K562 (cell line): ENCODE results near the gene SLC9A2.

Experiments used
- ARNT ChIP-seq, 2 experiments: fragments of 450-650 bp; IDR thresholded peaks; 2 replicates each; pipeline ENCODE4 v1.6.1; 2016; ENCODE audit warnings: mild to moderate bottlenecking in 1 of 2
- CBX3 ChIP-seq, 2 experiments: IDR thresholded peaks; 1 replicate in 1 of 2; 2 replicates in 1 of 2; pipeline ENCODE4 v1.6.1; 2012; ENCODE audit warnings: inconsistent platforms in 2 of 2, low read length in 2 of 2, borderline replicate concordance in 1 of 2, control low read depth in 1 of 2
- DDX20 ChIP-seq: fragments of 450-650 bp; IDR thresholded peaks from 2 replicates; pipeline ENCODE4 v1.6.1; 2016; ENCODE audit warnings: missing genetic modification characterization, low read depth, mild to moderate bottlenecking, missing compliant biosample characterization, moderate library complexity
- FOXA1 ChIP-seq: fragments of 450-650 bp; IDR thresholded peaks from 2 replicates; pipeline ENCODE4 v1.6.1; 2016; ENCODE audit warnings: mild to moderate bottlenecking, borderline replicate concordance
- FOXJ3 ChIP-seq: sonication (generic); formaldehyde crosslinking; IDR thresholded peaks from 2 replicates; pipeline ENCODE4 v1.4.0; 2020; ENCODE audit warnings: mild to moderate bottlenecking, missing genetic modification reagents
- FOXP4 ChIP-seq: sonication (generic); formaldehyde crosslinking; IDR thresholded peaks from 2 replicates; pipeline ENCODE4 v1.8.0; 2022; ENCODE audit warnings: mild to moderate bottlenecking, missing genetic modification reagents, borderline replicate concordance
- MAX ChIP-seq: sonication (generic); formaldehyde crosslinking; IDR thresholded peaks from 2 replicates; pipeline ENCODE4 v1.9.0; 2022; ENCODE audit warnings: mild to moderate bottlenecking, missing genetic modification reagents
- POLR2G ChIP-seq: fragments of 200-400 bp; formaldehyde crosslinking; IDR thresholded peaks from 2 replicates; pipeline ENCODE4 v1.6.1; 2017; ENCODE audit warnings: low read depth, mild to moderate bottlenecking, antibody characterized with exemption, low read length, moderate library complexity
- ZNF239 ChIP-seq: fragments of 250-450 bp; sonication (Bioruptor Pico); IDR thresholded peaks from 2 replicates; pipeline ENCODE4 v1.4.0; 2020; ENCODE audit warnings: mild to moderate bottlenecking
- TF ChIP-seq, protein P1 (sequence below): fragments of 250-450 bp; sonication (Bioruptor Pico); IDR thresholded peaks from 2 replicates; pipeline ENCODE4 v1.8.0; 2021; ENCODE audit warnings: borderline replicate concordance, mild to moderate bottlenecking, moderate library complexity; ENCODE audit not compliant: poor library complexity, severe bottlenecking
- TF ChIP-seq, protein P2 (sequence below), 3 experiments: IDR thresholded peaks in 2 of 3; conservative IDR thresholded peaks in 1 of 3; 2 replicates each; pipeline ENCODE4 v1.5.1; 2011 to 2012; ENCODE audit warnings: low read length in 3 of 3, mild to moderate bottlenecking in 3 of 3, control low read depth in 2 of 3, improper control_type of control experiment in 1 of 3, inconsistent platforms in 1 of 3, low read depth in 1 of 3, mixed read lengths in 1 of 3, moderate library complexity in 1 of 3; ENCODE audit not compliant: insufficient read depth in 2 of 3
- TF ChIP-seq, protein P3 (sequence below): sonication (generic); formaldehyde crosslinking; IDR thresholded peaks from 2 replicates; pipeline ENCODE4 v1.8.0; 2022; ENCODE audit warnings: missing genetic modification reagents, mild to moderate bottlenecking, borderline replicate concordance
- TF ChIP-seq, protein P4 (sequence below): fragments of 150-350 bp; IDR thresholded peaks from 2 replicates; pipeline ENCODE4 v1.6.1; 2014; ENCODE audit warnings: low read depth, mild to moderate bottlenecking, low read length, borderline replicate concordance
- TF ChIP-seq, protein P5 (sequence below): conservative IDR thresholded peaks from 2 replicates; pipeline ENCODE4 v1.6.1; 2011; ENCODE audit warnings: low read depth, mild to moderate bottlenecking, low read length; ENCODE audit not compliant: control insufficient read depth

DNA sequence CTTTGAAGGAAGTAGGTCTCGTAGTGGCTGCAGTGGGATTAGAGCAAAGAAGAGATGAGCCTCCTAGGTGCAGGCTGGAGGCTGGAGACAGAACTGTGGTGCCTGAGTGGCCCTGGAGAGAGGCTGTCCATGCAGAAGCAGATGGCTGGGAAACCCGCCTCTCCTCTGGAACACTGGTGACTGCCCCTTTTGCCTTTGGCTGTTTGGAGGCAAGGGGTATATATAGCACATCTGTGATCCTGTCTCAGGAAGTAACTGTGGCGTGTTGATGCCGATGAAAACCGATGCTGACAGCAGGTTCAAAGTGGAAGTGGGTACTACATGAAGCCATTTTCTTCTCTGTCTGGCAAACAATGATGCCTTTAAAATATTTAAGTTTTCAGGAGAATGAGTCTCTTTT is 43.5 kb downstream of the SLC9A2 start:
- TF ChIP-seq, protein P1, sequence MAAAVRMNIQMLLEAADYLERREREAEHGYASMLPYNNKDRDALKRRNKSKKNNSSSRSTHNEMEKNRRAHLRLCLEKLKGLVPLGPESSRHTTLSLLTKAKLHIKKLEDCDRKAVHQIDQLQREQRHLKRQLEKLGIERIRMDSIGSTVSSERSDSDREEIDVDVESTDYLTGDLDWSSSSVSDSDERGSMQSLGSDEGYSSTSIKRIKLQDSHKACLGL: no peak
- TF ChIP-seq POLR2G: no peak
- TF ChIP-seq MAX (CRISPR knock-in tag): no peak
- no peak for TF ChIP-seq CBX3 (IDR thresholded peaks at IDR 0.05; ENCODE audit: borderline replicate concordance in 1 of 2, low read length in 2 of 2)
- TF ChIP-seq, protein P2, sequence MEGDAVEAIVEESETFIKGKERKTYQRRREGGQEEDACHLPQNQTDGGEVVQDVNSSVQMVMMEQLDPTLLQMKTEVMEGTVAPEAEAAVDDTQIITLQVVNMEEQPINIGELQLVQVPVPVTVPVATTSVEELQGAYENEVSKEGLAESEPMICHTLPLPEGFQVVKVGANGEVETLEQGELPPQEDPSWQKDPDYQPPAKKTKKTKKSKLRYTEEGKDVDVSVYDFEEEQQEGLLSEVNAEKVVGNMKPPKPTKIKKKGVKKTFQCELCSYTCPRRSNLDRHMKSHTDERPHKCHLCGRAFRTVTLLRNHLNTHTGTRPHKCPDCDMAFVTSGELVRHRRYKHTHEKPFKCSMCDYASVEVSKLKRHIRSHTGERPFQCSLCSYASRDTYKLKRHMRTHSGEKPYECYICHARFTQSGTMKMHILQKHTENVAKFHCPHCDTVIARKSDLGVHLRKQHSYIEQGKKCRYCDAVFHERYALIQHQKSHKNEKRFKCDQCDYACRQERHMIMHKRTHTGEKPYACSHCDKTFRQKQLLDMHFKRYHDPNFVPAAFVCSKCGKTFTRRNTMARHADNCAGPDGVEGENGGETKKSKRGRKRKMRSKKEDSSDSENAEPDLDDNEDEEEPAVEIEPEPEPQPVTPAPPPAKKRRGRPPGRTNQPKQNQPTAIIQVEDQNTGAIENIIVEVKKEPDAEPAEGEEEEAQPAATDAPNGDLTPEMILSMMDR (IDR thresholded peaks at IDR 0.05 in 2 of 3, conservative IDR thresholded peaks at IDR 0.05 in 1 of 3; ENCODE audit: insufficient read depth in 2 of 3, low read depth in 1 of 3, low read length in 3 of 3): no peak
- no peak for TF ChIP-seq FOXP4 (CRISPR knock-in tag)
- TF ChIP-seq FOXJ3 (CRISPR knock-in tag): no peak
- no peak for TF ChIP-seq DDX20 (tag)
- TF ChIP-seq, protein P3, sequence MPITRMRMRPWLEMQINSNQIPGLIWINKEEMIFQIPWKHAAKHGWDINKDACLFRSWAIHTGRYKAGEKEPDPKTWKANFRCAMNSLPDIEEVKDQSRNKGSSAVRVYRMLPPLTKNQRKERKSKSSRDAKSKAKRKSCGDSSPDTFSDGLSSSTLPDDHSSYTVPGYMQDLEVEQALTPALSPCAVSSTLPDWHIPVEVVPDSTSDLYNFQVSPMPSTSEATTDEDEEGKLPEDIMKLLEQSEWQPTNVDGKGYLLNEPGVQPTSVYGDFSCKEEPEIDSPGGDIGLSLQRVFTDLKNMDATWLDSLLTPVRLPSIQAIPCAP (CRISPR knock-in tag): no peak
- no peak for TF ChIP-seq ZNF239
- TF ChIP-seq, protein P4, sequence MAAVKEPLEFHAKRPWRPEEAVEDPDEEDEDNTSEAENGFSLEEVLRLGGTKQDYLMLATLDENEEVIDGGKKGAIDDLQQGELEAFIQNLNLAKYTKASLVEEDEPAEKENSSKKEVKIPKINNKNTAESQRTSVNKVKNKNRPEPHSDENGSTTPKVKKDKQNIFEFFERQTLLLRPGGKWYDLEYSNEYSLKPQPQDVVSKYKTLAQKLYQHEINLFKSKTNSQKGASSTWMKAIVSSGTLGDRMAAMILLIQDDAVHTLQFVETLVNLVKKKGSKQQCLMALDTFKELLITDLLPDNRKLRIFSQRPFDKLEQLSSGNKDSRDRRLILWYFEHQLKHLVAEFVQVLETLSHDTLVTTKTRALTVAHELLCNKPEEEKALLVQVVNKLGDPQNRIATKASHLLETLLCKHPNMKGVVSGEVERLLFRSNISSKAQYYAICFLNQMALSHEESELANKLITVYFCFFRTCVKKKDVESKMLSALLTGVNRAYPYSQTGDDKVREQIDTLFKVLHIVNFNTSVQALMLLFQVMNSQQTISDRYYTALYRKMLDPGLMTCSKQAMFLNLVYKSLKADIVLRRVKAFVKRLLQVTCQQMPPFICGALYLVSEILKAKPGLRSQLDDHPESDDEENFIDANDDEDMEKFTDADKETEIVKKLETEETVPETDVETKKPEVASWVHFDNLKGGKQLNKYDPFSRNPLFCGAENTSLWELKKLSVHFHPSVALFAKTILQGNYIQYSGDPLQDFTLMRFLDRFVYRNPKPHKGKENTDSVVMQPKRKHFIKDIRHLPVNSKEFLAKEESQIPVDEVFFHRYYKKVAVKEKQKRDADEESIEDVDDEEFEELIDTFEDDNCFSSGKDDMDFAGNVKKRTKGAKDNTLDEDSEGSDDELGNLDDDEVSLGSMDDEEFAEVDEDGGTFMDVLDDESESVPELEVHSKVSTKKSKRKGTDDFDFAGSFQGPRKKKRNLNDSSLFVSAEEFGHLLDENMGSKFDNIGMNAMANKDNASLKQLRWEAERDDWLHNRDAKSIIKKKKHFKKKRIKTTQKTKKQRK: no peak
- TF ChIP-seq, protein P5, sequence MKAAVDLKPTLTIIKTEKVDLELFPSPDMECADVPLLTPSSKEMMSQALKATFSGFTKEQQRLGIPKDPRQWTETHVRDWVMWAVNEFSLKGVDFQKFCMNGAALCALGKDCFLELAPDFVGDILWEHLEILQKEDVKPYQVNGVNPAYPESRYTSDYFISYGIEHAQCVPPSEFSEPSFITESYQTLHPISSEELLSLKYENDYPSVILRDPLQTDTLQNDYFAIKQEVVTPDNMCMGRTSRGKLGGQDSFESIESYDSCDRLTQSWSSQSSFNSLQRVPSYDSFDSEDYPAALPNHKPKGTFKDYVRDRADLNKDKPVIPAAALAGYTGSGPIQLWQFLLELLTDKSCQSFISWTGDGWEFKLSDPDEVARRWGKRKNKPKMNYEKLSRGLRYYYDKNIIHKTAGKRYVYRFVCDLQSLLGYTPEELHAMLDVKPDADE: no peak
- TF ChIP-seq ARNT (IDR thresholded peaks at IDR 0.05): no peak
- no peak for TF ChIP-seq FOXA1
